Measurements from ENCODE around the gene KDM2A.

GRCh38 chr11:67076202-67076601 lies 42.9 kb upstream of the KDM2A start:
- TF ChIP-seq CTCF (IDR thresholded peaks at IDR 0.05) = no peak
- TF ChIP-seq POLR2A (IDR thresholded peaks at IDR 0.05) = no peak
